GM19193 (cell line): ENCODE results near the gene ESPNL.

Experiments
- POLR2A ChIP-seq: IDR thresholded peaks from 4 replicates; pipeline ENCODE4 v1.6.1; 2011; ENCODE audit not compliant: insufficient read depth, insufficient read length; ENCODE audit errors: extremely low read depth

The ESPNL gene

GRCh38 chr2:238092486-238093035 lies 7.6 kb upstream of the ESPNL start:
- TF ChIP-seq POLR2A: peak; percentile 3

- no peak for TF ChIP-seq POLR2A
Measured at GRCh38 chr2:238093181-238094140, 6.7 kb upstream of the ESPNL start.

GRCh38 chr2:238094438-238095022 lies 5.6 kb upstream of the ESPNL start:
- no peak for TF ChIP-seq POLR2A

- no peak for TF ChIP-seq POLR2A
Measured at GRCh38 chr2:238095143-238095542, 5.0 kb upstream of the ESPNL start.

- TF ChIP-seq POLR2A: no peak
Measured at GRCh38 chr2:238096311-238097011, 3.7 kb upstream of the ESPNL start.

GRCh38 chr2:238097201-238097987 lies 2.7 kb upstream of the ESPNL start:
- no peak for TF ChIP-seq POLR2A

- TF ChIP-seq POLR2A: no peak
Measured at GRCh38 chr2:238097988-238098871, 1.9 kb upstream of the ESPNL start.

GRCh38 chr2:238098901-238099713 lies 1.0 kb upstream of the ESPNL start:
- TF ChIP-seq POLR2A: no peak

GRCh38 chr2:238099714-238100048 lies 459 bp upstream of the ESPNL start:
- no peak for TF ChIP-seq POLR2A

- TF ChIP-seq POLR2A: no peak
Measured at GRCh38 chr2:238100821-238101771, 956 bp downstream of the ESPNL start.

- TF ChIP-seq POLR2A: no peak
Measured at GRCh38 chr2:238101891-238102841, 2.0 kb downstream of the ESPNL start.

- TF ChIP-seq POLR2A: no peak
Measured at GRCh38 chr2:238102865-238103264, 2.7 kb downstream of the ESPNL start.
